Measurements from ENCODE around the gene TMEM107.
"Not testable (repeated sequence)": the region's sequence is repeated elsewhere in the genome, so short reads cannot be mapped to it uniquely, and the experiment has no call there.

Gene TMEM107

GRCh38 chr17:8189711-8190477 is 13.7 kb upstream of the TMEM107 start, which contains the start of gene BORCS6:
Gene BORCS6, minus strand, starts transcription at chr17:8190180. Its CDS starts 40 bp downstream, at chr17:8190140.
- DNase-seq (ENCODE audit: low read depth, low spot score) = peak; percentile 95

- DNase-seq (ENCODE audit: low read depth, low spot score) = no peak
Observed at GRCh38 chr17:8189041-8189710, 13.0 kb upstream of the TMEM107 start.

GRCh38 chr17:8188263-8188839 is 12.2 kb upstream of the TMEM107 start:
- no peak for DNase-seq (ENCODE audit: low read depth, low spot score)

- peak; percentile 81 for DNase-seq (ENCODE audit: low read depth, low spot score)
Observed at GRCh38 chr17:8187517-8188262, 11.5 kb upstream of the TMEM107 start.

- DNase-seq (ENCODE audit: low read depth, low spot score) = peak; percentile 81
Observed at GRCh38 chr17:8186787-8187516, 10.8 kb upstream of the TMEM107 start.

GRCh38 chr17:8186446-8186786 is 10.2 kb upstream of the TMEM107 start:
- no peak for DNase-seq (ENCODE audit: low read depth, low spot score)

- DNase-seq (ENCODE audit: low read depth, low spot score) = peak; percentile 84
Observed at GRCh38 chr17:8185582-8186445, 9.6 kb upstream of the TMEM107 start.

- DNase-seq (ENCODE audit: low read depth, low spot score) = no peak
Observed at GRCh38 chr17:8176998-8177731, 985 bp upstream of the TMEM107 start.

GRCh38 chr17:8175795-8176196 is 384 bp downstream of the TMEM107 start:
- DNase-seq (ENCODE audit: low read depth, low spot score) = no peak

- DNase-seq (ENCODE audit: low read depth, low spot score) = no peak
Observed at GRCh38 chr17:8173871-8174322, 2.3 kb downstream of the TMEM107 start.

- peak; percentile 68 for DNase-seq (ENCODE audit: low read depth, low spot score)
Observed at GRCh38 chr17:8173056-8173870, 2.9 kb downstream of the TMEM107 start.

- DNase-seq (ENCODE audit: low read depth, low spot score) = not testable (repeated sequence)
Observed at GRCh38 chr17:8170186-8170585, 6.0 kb downstream of the TMEM107 start.

GRCh38 chr17:8167526-8167925 is 8.7 kb downstream of the TMEM107 start:
- DNase-seq (ENCODE audit: low read depth, low spot score) = no peak

- no peak for DNase-seq (ENCODE audit: low read depth, low spot score)
Observed at GRCh38 chr17:8166731-8167130, 9.4 kb downstream of the TMEM107 start.

GRCh38 chr17:8164815-8165131 is 11.4 kb downstream of the TMEM107 start:
- DNase-seq (ENCODE audit: low read depth, low spot score) = no peak

- no peak for DNase-seq (ENCODE audit: low read depth, low spot score)
Observed at GRCh38 chr17:8163978-8164814, 12.0 kb downstream of the TMEM107 start.

GRCh38 chr17:8162997-8163977 is 12.9 kb downstream of the TMEM107 start:
- DNase-seq (ENCODE audit: low read depth, low spot score) = no peak

Measured in activated CD4-positive, CD25-positive, alpha-beta regulatory T cell treated with anti-CD3 and anti-CD28 coated beads, Interleukin-2, amount 50 U/mL, for 16 hours (primary cell).